Measurements from ENCODE around the gene CLECL1. TPM values are rescaled to one million over a fixed set of nuclear protein-coding genes. Genes with fewer than 3 reads are reported as not detected.

CLECL1 gene
- 0.31 TPM for polyA plus RNA-seq (ENCODE audit: insufficient read length)

DNA sequence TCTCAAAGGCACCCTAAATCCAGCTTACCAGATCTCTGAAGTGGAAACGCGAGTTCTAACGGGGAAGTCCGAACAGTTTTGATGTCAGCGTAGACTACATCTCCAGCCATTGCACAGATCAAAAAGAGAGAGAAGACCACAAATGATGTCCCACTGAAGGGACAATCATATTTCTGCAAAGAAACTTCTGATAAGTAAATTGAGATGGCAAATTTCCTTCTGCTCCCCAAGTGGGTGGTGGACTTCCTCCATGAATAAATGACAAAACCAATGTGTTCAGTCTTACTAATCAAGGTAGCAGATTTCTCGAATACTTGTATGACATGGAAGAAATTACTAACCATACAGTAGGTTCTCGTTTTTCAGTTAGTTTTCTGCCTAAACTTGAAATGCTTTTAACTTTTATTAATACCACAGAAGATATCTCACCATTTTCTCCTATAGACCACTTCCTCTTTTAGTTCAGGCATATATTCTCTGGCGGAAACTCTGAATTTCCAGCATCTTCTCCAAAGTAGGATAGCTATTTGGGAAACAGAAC lies at the start of gene CLECL1:
Gene CLECL1 (minus strand): TSS at position 177 of the 541 bp plus-strand sequence.
- DNase-seq, result no peak

DNA sequence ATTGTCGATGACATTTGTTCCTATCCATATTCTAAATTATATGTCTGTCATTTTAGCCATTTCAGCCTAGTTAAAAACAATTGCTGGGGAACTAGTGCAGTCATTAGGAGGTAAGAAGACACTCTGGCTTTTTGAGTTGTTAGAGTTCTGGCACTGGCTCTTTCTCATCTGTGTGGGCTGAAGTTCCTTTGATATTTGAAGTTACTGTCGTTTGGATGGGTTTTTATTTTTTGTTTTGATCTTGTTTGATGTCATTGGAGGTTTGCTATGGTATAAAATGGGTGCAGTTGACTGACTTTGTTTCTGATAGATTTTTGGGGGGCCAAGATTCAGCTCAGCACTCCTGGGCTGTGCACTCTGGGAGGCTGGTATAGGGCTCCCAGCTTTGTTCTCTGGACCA lies 48.5 kb upstream of the CLECL1 start:
- DNase-seq, result no peak

DNA sequence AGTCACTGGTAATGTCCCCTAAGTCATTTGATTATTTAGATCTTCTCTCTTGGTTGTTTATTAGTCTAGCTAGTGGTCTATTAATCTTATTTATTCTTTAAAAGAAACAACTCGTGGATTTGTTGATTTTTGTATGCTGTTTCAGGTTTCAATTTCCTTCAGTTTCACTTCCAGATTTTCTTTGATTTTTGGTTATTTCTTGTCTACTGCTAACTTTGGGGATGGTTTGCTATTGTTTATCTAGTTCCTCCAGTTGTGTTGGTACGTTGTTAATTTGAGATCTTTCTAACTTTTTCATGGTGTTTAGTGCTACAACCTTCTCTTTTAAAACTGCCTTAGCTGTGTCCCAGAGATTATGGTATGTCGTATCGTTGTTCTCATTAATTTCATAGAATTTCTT lies 46.3 kb upstream of the CLECL1 start:
- no peak for DNase-seq

DNA sequence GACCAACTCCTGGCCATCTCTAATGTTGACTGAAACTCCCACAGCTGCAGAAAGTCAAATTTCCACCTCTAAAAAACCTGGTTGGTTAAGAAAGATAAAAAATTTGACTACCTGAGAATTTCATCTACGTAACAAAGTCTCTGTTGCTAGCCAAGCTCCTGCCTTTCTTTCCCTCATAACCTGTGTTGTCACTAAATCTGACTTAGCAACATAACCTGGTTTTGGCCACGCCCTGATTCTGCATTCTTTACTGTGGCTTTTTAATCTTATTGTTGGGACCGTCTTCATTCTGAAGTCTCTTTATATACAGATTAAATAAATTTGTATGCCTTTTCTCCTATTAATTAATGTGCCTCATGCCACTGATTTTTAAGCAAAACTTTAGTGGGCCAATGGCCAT lies 43.9 kb upstream of the CLECL1 start:
- DNase-seq, result no peak

- no peak for DNase-seq
Measured at GRCh38 chr12:9773216-9773877, 40.5 kb upstream of the CLECL1 start.

DNA sequence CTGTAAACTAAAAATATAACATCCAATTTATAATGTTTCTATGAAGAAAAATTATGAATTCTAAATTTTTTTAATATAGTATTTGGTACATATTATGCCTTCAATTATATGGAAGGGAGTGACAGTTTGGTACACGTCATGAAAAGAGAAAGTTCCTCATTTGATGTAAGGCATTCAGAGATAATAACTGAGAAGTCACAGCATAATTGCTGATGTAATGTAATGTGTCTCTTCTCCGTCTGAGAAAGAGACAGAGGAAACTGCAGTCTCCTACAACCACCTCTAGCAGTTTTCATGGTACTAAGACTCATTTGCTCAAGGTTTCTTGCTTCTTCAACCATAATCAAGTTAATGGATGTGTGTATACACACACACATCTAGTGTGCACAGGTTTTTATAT lies 30.1 kb upstream of the CLECL1 start:
- no peak for DNase-seq

DNA sequence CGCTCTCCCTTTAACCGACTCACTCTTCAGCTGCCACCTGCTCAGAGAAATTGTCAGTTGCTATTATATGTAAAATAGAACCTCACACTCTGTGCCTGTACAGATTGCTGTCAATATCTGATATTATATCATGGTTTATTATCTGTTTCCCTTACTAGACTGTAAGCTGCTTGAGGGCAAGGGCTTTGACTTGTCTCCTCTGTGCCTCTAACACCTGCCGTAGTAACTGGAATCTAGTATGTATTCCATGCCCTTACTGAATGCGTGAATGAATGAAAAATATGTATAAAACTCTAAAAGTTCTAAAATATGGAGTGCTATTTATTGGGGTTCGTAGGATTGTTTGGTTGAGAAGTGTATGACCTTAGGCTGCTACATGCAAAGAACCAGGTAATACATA lies 29.5 kb upstream of the CLECL1 start:
- no peak for DNase-seq

DNA sequence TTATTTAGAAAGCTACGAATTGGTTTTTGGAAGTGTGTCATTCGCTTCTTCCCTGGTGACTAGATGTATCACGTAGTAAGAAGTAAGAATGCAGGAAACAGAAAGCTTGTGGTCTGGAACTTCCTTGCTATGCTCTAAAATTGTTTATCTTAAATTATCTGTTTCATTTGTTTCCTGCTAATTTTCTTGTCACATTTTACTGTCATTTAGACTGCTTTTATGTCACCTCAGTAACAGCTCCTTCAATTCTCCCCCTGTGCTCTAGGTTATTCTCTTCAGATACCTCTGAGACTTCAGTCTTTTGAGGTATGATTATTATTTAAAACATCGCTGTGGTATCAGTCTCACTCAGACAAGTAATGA lies 28.5 kb upstream of the CLECL1 start:
- DNase-seq, result no peak

DNA sequence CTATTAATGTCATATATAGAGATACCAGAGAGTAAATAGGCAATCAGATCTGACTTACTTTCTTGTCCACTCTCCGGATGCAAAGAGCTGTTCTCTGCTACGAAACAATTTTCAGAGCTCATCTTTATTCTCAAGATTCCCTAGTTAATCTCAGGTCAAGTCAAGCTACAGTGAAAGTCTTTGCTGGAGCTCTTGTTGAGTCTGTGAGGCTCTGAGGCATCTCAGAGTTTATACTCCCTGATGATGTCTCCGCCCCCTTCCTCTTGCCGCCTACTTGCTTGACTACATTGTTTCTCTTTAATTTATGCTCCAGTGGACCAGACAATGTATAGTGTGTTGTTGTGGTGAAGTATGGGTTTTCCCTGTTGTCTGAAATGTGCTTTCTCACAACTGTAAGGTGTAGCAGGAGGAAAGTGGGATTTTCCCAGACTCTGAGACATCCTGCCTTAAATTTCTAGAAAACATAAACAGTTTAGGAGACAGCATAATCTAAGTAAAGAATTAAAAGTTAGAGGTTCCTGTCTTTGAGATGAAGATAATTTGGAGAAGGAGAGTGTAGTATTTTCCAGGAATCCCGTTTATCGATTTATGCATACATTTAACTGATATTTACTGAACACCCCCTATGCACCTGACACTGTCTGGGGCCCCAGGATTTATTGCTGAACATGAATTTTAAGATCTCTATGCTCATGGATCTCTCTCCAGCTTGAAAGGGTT lies 28.0 kb upstream of the CLECL1 start, which contains the start of gene CD69:
Gene CD69 (minus strand): TSS at position 203 of the 720 bp plus-strand sequence. CDS start 81 bp downstream, at position 122.
- no peak for DNase-seq

DNA sequence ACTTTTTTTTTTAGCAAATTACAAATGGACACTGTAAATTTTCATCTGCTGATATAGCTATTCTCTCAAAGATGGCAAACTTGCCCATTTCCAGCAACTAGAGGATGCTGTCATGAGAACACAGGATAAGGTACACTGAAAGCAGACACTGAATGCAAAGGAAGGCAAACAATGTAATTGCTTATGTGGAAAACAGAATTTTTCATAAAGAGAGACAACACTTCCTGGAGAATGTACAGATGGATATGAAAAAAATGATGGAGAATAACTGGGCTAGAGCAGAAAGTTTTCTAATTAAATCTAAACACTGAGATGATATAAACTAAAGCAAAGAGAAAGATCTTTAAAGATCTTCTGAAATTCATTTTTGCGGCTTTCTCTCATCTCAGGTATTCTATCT lies 27.2 kb upstream of the CLECL1 start:
- DNase-seq, result no peak

GRCh38 chr12:9759694-9760093 lies 26.8 kb upstream of the CLECL1 start:
- DNase-seq, result no peak

DNA sequence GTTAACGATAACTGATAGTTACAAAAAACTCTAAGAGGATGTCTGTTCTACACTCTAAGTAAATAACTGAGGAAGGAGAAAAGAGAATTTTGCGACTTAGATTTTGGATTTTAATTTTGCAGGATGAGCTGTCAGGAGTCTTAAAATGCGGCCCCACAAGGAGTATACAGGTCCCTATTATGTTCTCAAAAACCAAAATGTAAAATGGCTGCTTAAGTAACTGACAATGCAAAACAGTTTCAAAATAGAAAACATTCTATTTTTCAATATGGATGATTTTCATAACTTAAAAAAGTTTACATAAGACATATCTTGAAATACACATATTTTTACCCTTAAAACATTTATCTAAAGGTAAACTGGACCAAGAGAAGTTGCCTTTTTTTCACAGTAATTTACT lies 25.2 kb upstream of the CLECL1 start:
- no peak for DNase-seq

- DNase-seq, result no peak
Measured at GRCh38 chr12:9757433-9758025, 24.6 kb upstream of the CLECL1 start.

DNA sequence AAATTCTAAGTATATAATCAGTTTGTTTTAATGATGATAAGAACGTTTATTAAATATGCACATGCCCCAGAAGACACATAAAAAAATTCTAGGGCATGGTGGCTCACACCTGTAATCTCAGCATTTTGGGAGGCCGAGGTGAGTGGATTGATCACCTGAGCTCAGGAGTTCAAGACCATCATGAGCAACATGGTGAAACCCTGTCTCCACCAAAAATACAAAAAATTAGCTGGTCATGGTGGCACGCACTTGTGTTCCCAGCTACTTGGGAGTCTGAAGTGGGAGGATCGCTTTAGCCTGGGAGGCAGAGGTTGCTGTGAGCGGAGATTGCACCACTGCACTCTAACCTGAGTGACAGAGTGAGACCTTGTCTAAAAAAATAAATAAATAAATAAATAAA lies 23.8 kb upstream of the CLECL1 start:
- no peak for DNase-seq

- DNase-seq, result no peak
Measured at GRCh38 chr12:9756170-9756569, 23.3 kb upstream of the CLECL1 start.

GRCh38 chr12:9755567-9755966 lies 22.7 kb upstream of the CLECL1 start:
- DNase-seq, result no peak

DNA sequence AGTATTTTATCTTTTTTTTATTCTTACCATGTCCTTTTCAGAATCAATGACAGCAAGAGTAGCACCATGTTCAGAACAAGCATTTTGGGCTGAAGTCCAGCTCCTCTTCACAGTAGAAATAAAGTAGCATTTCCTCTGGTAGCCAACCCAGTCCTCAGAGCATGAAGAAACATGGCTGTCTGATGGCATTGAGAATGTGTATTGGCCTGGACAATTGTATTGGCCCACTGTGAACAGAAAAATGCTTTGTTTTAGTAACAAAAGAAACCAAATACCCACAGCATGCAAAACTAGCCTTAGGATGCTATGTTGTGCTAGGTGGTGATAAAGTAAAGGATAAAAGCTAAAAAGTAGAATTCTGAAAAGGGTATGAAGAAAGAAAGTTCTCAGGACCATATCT lies 22.1 kb upstream of the CLECL1 start:
- no peak for DNase-seq

DNA sequence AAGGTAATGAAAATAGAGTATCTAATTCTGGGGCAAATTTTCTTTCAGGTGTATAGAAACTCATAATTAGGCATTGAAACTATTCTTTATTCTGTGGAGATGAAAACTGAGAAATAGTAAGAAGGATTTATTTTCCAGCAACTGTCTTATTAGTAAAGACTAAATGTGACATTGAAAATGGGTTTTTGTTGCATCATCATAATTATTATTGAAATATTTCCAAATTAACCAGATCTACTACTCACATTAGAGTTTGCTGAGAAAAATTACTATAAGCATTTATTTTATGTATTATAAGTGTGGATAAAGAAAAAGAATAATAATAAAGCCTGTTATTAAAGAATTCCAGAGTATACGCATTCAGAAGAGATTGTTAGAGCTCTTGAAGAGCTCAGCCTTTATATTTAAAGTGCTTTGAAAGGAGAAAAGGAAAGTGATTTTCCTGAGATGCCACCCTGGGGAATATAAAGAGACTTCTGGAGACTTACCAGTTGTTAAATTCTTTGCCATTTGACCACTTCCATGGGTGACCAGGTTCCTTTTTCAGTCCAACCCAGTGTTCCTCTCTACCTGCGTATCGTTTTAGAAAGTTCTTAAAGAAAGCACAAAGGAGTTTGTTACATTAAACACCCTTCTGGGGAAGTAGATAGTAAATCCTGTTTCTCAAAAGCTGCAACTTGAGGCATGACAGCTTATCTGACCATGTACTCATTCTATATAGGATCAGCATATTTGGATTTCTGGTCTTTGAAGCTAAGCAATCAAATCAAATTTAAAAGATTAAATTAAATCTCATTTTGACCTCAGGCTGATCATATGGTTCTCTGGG lies 21.4 kb upstream of the CLECL1 start:
- DNase-seq, result no peak

DNA sequence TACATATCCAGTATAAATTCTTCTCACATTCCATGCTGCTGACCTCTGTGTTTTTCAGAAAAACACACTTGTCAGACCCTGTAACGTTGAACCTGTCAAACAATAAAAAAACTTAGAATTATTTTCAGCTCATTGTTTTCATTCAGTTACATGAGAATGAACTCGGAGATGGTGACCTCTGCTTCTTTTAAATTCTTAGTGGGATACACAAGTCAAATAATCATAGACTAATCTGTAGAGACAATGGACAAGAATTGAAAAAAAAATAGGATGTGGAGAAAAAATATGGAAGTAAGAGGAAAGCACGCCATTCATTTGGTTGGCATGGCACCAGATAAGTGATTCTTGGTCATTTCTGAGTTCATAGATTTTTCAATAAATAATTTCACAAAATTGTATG lies 20.6 kb upstream of the CLECL1 start:
- DNase-seq, result no peak

- no peak for DNase-seq
Measured at GRCh38 chr12:9753073-9753472, 20.2 kb upstream of the CLECL1 start.

GRCh38 chr12:9752145-9752933 lies 19.4 kb upstream of the CLECL1 start:
- no peak for DNase-seq
